T-helper 1 cell treated with Interleukin-12 subunit alpha and Interleukin-12 subunit beta and Interleukin-4 antibody, amounts not matched to agents 30 ng/mL and 1 ng/mL, for 36 hours (primary cell): Measurements from ENCODE around the gene CRHR1. TPM values are rescaled to one million over a fixed set of nuclear protein-coding genes. Genes with fewer than 3 reads are reported as not detected.

Experiments
- intact Hi-C: fragments of 100-400 bp; cut with micrococcal nuclease; formaldehyde crosslinking; loops from one replicate; pipeline ENCODE4 v1.15.1; 2024
- total RNA-seq: library from RNA; stranded (reverse); gene quantifications from 2 replicates; pipeline ENCODE4 v1.2.3, GENCODE V29; 2022

Gene CRHR1
- total RNA-seq, 1 donor from 2014 or later, result not detected

- intact Hi-C loops, result no loop called here
These were observed 34.6 kb downstream of the CRHR1 start for GRCh38 chr17:45818699-45819098.

GRCh38 chr17:45819632-45820031 lies 35.5 kb downstream of the CRHR1 start:
- intact Hi-C loops, result no loop called here

GRCh38 chr17:45820052-45820780 lies 36.1 kb downstream of the CRHR1 start:
- intact Hi-C loops, result no loop called here

- intact Hi-C loops, result no loop called here
These were observed 37.0 kb downstream of the CRHR1 start for GRCh38 chr17:45821147-45821546.

GRCh38 chr17:45823598-45823997 lies 39.5 kb downstream of the CRHR1 start:
- intact Hi-C loops, result no loop called here

GRCh38 chr17:45824475-45824874 lies 40.4 kb downstream of the CRHR1 start:
- intact Hi-C loops, result no loop called here

- intact Hi-C loops, result no loop called here
These were observed 40.9 kb downstream of the CRHR1 start for GRCh38 chr17:45824901-45825492.

GRCh38 chr17:45825792-45826191 lies 41.7 kb downstream of the CRHR1 start:
- intact Hi-C loops, result no loop called here

- intact Hi-C loops, result no loop called here
These were observed 42.9 kb downstream of the CRHR1 start for GRCh38 chr17:45826919-45827588.

GRCh38 chr17:45828171-45828570 lies 44.1 kb downstream of the CRHR1 start:
- intact Hi-C loops, result no loop called here

GRCh38 chr17:45828582-45829133 lies 44.5 kb downstream of the CRHR1 start:
- intact Hi-C loops, result no loop called here

- intact Hi-C loops, result no loop called here
These were observed 49.8 kb downstream of the CRHR1 start for GRCh38 chr17:45833920-45834319.

- intact Hi-C loops, result no loop called here
These were observed 50.6 kb downstream of the CRHR1 start for GRCh38 chr17:45834471-45835396.

- intact Hi-C loops, result no loop called here
These were observed 51.4 kb downstream of the CRHR1 start for GRCh38 chr17:45835481-45835880.

- intact Hi-C loops, result no loop called here
These were observed 52.2 kb downstream of the CRHR1 start for GRCh38 chr17:45836047-45837044.

GRCh38 chr17:45837187-45837586 lies 53.1 kb downstream of the CRHR1 start:
- intact Hi-C loops, result no loop called here

GRCh38 chr17:45837603-45838002 lies 53.5 kb downstream of the CRHR1 start:
- intact Hi-C loops, result no loop called here

GRCh38 chr17:45838751-45839295 lies 54.7 kb downstream of the CRHR1 start:
- intact Hi-C loops, result no loop called here

GRCh38 chr17:45839442-45839841 lies 55.3 kb downstream of the CRHR1 start:
- intact Hi-C loops, result no loop called here

GRCh38 chr17:45841186-45841585 lies 57.1 kb downstream of the CRHR1 start:
- intact Hi-C loops, result no loop called here
